Body of pancreas (tissue), 4 donors: Measurements from ENCODE around the gene FAM209A.
"Not testable (repeated sequence)": the region's sequence is repeated elsewhere in the genome, so short reads cannot be mapped to it uniquely, and the experiment has no call there.

ENCODE experiments used
- CTCF ChIP-seq, 7 experiments: fragments of 450-650 bp in 4 of 7; fragments of 200-600 bp in 3 of 7; sonication (generic) in 3 of 7; IDR thresholded peaks; one replicate each; pipeline ENCODE4 v1.5.1; 2016 to 2019; ENCODE audit warnings: antibody characterized with exemption in 7 of 7
- POLR2A ChIP-seq, 3 donors: fragments of 450-650 bp; IDR thresholded peaks; one replicate each; pipeline ENCODE4 v1.6.1; 2016; ENCODE audit warnings: antibody characterized with exemption in 3 of 3, mild to moderate bottlenecking in 2 of 3

- not testable (repeated sequence) for TF ChIP-seq CTCF, POLR2A (IDR thresholded peaks at IDR 0.05)
Measured at GRCh38 chr20:56564526-56564925, 40.0 kb downstream of the FAM209A start.
